HCT116 (cell line): Measurements from ENCODE around the gene OBSCN.

Source experiments
- CTCF ChIP-seq, 3 experiments: fragments of 200-600 bp in 1 of 3; sonication (generic) in 1 of 3; IDR thresholded peaks in 2 of 3; conservative IDR thresholded peaks in 1 of 3; 2 replicates each; pipeline ENCODE4 v1.5.1; 2012 to 2017; ENCODE audit warnings: low read depth in 2 of 3, low read length in 2 of 3, antibody characterized with exemption in 1 of 3, borderline replicate concordance in 1 of 3, control low read depth in 1 of 3, mild to moderate bottlenecking in 1 of 3, mixed read lengths in 1 of 3, mixed run types in 1 of 3, moderate library complexity in 1 of 3; ENCODE audit not compliant: insufficient read depth in 1 of 3
- EZH2 ChIP-seq: fragments of 200-600 bp; sonication (generic); IDR thresholded peaks from 2 replicates; pipeline ENCODE4 v1.6.1; 2017; ENCODE audit warnings: antibody characterized with exemption, mixed run types
- EZH2phosphoT487 ChIP-seq: fragments of 200-600 bp; IDR thresholded peaks from 2 replicates; pipeline ENCODE4 v1.6.1; 2018; ENCODE audit warnings: antibody characterized with exemption, borderline replicate concordance
- MAX ChIP-seq: IDR thresholded peaks from 2 replicates; pipeline ENCODE4 v1.6.1; 2012
- POLR2A ChIP-seq: IDR thresholded peaks from 2 replicates; pipeline ENCODE4 v1.7.0; 2011; ENCODE audit warnings: borderline replicate concordance; ENCODE audit not compliant: insufficient read depth, insufficient read length; ENCODE audit errors: extremely low read depth
- YY1 ChIP-seq: IDR thresholded peaks from 2 replicates; pipeline ENCODE4 v1.6.1; 2011; ENCODE audit warnings: low read length, low read depth, moderate library complexity, mild to moderate bottlenecking; ENCODE audit not compliant: insufficient replicate concordance; ENCODE audit errors: extremely low read depth
- ZNF274 ChIP-seq: fragments of 200-500 bp; sonication (Bioruptor generic); IDR thresholded peaks from 2 replicates; pipeline ENCODE4 v1.6.1; 2014; ENCODE audit warnings: mild to moderate bottlenecking, low read depth, low read length, inconsistent platforms

GRCh38 chr1:228344631-228345072 lies 136.8 kb downstream of the OBSCN start:
- TF ChIP-seq EZH2phosphoT487, result no peak
- TF ChIP-seq ZNF274, result no peak
- no peak for TF ChIP-seq YY1
- no peak for TF ChIP-seq CTCF (IDR thresholded peaks at IDR 0.05 in 2 of 3, conservative IDR thresholded peaks at IDR 0.05 in 1 of 3; ENCODE audit: borderline replicate concordance in 1 of 3, insufficient read depth in 1 of 3, low read depth in 2 of 3, low read length in 2 of 3)
- no peak for TF ChIP-seq EZH2
- no peak for TF ChIP-seq POLR2A
- TF ChIP-seq MAX, result no peak
